Measurements from ENCODE around the gene PDP2.

PDP2 gene

DNA sequence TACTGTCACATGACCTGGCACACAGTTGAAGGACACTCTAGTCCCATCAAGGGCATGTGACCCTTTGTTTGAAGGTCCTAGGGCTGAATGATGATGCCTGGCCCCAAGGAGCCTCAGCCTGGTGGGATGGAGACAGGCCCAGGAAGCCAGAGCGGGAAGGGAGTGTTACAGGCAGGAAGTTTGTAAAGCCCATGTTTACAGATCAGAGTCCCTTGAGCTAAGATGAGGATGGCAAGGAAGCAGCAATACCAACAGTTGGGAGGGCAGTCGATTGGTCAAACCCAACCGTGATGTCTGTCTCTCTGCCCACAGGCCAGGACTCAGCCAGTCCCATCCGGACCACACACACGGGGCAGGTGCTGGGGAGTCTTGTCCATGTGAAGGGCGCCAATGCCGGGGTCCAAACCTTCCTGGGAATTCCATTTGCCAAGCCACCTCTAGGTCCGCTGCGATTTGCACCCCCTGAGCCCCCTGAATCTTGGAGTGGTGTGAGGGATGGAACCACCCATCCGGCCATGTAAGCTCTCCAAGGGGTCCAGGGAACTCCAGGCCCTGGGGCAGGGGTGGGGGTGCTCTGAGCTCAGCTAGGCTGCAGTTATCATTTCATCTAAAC, 57.5 kb downstream of the PDP2 start:
- ChIA-PET CTCF (interaction anchor here (1.2 to 2.2 kb wide), 4 partner anchors 10 to 16 kb away, joined by 3 to 6 read pairs (median 4); partner anchors contain the start of gene RRAD), POLR2A (no interaction called here)
- TF ChIP-seq, protein P1, sequence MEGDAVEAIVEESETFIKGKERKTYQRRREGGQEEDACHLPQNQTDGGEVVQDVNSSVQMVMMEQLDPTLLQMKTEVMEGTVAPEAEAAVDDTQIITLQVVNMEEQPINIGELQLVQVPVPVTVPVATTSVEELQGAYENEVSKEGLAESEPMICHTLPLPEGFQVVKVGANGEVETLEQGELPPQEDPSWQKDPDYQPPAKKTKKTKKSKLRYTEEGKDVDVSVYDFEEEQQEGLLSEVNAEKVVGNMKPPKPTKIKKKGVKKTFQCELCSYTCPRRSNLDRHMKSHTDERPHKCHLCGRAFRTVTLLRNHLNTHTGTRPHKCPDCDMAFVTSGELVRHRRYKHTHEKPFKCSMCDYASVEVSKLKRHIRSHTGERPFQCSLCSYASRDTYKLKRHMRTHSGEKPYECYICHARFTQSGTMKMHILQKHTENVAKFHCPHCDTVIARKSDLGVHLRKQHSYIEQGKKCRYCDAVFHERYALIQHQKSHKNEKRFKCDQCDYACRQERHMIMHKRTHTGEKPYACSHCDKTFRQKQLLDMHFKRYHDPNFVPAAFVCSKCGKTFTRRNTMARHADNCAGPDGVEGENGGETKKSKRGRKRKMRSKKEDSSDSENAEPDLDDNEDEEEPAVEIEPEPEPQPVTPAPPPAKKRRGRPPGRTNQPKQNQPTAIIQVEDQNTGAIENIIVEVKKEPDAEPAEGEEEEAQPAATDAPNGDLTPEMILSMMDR (IDR thresholded peaks at IDR 0.05; ENCODE audit: control extremely low read depth, extremely low read depth, low read depth, missing control alignments) = no peak
- no peak for DNase-seq (ENCODE audit: extremely low spot score)

DNA sequence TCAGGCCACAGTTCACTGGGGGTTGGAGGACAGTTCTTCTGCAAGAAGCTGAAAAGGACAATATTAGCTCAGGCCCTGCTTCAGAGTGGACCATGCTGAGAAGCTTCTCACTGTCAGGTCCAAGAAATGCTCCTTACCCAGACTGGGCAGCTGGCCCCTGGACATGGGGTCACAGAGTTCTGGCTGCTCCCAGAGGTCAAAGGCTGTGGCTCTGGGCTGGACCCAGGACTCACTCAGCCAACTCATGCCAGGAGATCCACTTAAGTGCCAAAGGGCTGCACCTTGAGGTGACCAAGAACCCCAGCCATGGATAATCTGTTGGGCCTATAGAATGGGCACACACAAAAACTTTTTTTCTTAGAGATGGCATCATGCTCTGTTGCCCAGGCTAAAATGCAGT, 59.1 kb downstream of the PDP2 start:
- CTCF ChIA-PET = interaction anchor here (1.0 to 2.2 kb wide), 3 partner anchors 8 to 15 kb away, joined by 3 to 6 read pairs (median 3); no protein-coding TSS in a partner anchor
- no peak for DNase-seq (ENCODE audit: extremely low spot score)
- TF ChIP-seq, protein P1 (IDR thresholded peaks at IDR 0.05; ENCODE audit: control extremely low read depth, extremely low read depth, low read depth, missing control alignments) = no peak
- POLR2A ChIA-PET = interaction anchor here (0.5 kb wide), 1 partner anchor 295 kb away, joined by 3 read pairs; no protein-coding TSS in a partner anchor

GRCh38 chr16:66940236-66940635, 59.9 kb downstream of the PDP2 start:
- no peak for DNase-seq (ENCODE audit: extremely low spot score)
- ChIA-PET POLR2A (no interaction called here), CTCF (interaction anchor here (1.0 to 2.2 kb wide), 3 partner anchors 14 to 45 kb away, joined by 3 to 6 read pairs (median 3); partner anchors contain the start of gene CES3)
- TF ChIP-seq, protein P1 (IDR thresholded peaks at IDR 0.05; ENCODE audit: control extremely low read depth, extremely low read depth, low read depth, missing control alignments) = no peak

Data from GM10248 (cell line).